Activated CD4-positive, alpha-beta T cell treated with anti-CD3 and anti-CD28 coated beads for 36 hours (primary cell): ENCODE data around the gene ZNF440. TPM values are rescaled to one million over a fixed set of nuclear protein-coding genes. Genes with fewer than 3 reads are reported as not detected.

ENCODE experiments used
- ATAC-seq: fragments of 200-7000 bp; cut with Tn5 transposase; one replicate; pipeline ENCODE4 v1.10.0; 2021; ENCODE audit warnings: mild to moderate bottlenecking, moderate library complexity
- CTCF ChIA-PET: fragments of 350-600 bp; sonication (Branson Sonifier 250); formaldehyde crosslinking; loops from one replicate; lab custom pipeline; 2021; ENCODE audit warnings: antibody characterized with exemption; lab: Charles Lee
- POLR2A ChIA-PET: fragments of 350-600 bp; sonication (Branson Sonifier 250); formaldehyde crosslinking; loops from one replicate; lab custom pipeline; 2021; ENCODE audit warnings: antibody characterized with exemption, inconsistent platforms; lab: Charles Lee
- DNase-seq: peaks from one replicate; pipeline ENCODE4 v3.0.0-alpha.2; 2020
- H3K27ac Mint-ChIP-seq: one replicate; pipeline ENCODE4 v1.8.0; 2021; ENCODE audit warnings: mixed read lengths
- H3K27me3 Mint-ChIP-seq: one replicate; pipeline ENCODE4 v1.8.0; 2021; ENCODE audit warnings: mixed read lengths
- H3K36me3 Mint-ChIP-seq: one replicate; pipeline ENCODE4 v1.8.0; 2021; ENCODE audit warnings: low read depth, mixed read lengths
- H3K4me1 Mint-ChIP-seq: one replicate; pipeline ENCODE4 v1.8.0; 2021; ENCODE audit warnings: mixed read lengths
- H3K4me3 Mint-ChIP-seq: one replicate; pipeline ENCODE4 v1.8.0; 2021; ENCODE audit warnings: mild to moderate bottlenecking, moderate library complexity, mixed read lengths
- H3K9me3 Mint-ChIP-seq: one replicate; pipeline ENCODE4 v1.8.0; 2021; ENCODE audit warnings: low read depth, mixed read lengths
- intact Hi-C, 2 experiments: fragments of 100-400 bp; cut with DNase I in 1 of 2; cut with micrococcal nuclease in 1 of 2; formaldehyde crosslinking; loops; one replicate each; pipeline versions ENCODE4 v1.14.2 to v1.15.1; 2022 to 2024; cut with DNase I, micrococcal nuclease
- total RNA-seq, 2 experiments: library from RNA; stranded (reverse); gene quantifications; one replicate each; pipeline ENCODE4 v1.2.3, GENCODE V29; 2021

Gene ZNF440
- total RNA-seq, 2 experiments from 2014 or later, result 7.0 to 7.7 TPM

DNA sequence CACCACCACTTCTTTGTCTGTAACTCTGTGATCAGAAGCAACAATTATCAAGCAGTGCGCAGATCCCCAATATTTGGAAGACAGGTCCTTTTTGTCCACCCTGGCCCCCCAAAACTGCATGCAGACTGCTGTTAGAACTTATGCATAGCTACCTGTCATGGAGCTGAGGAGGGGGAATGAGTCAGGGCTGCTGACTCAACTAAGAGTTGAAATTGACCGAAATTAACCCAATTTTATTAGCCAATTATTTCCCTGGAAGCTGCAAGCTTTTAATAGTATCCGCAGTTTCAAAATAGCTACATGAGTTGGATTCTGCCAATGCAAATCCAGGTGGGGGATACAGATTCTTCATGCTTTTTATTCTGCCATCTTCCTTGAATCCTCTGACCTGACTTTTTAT is 29.7 kb upstream of the ZNF440 start:
- Mint-ChIP-seq H3K4me3 (no peak overlapping the region), H3K4me1 (no peaks in the 10 kb centered on the region), H3K27ac (no peak overlapping the region), H3K9me3 (peaks cover 60% of the 10 kb centered on the region), H3K36me3 (peaks cover 50% of the 10 kb centered on the region), H3K27me3 (no peaks in the 10 kb centered on the region)
- CTCF ChIA-PET, result no interaction called here
- intact Hi-C loops, result loop anchor here in 1 of 2 experiments (5.0 to 10.0 kb wide), 2 partner anchors 43 to 160 kb away; no protein-coding TSS in a partner anchor
- DNase-seq (no peak), ATAC-seq (no peak)
- POLR2A ChIA-PET, result no interaction called here

DNA sequence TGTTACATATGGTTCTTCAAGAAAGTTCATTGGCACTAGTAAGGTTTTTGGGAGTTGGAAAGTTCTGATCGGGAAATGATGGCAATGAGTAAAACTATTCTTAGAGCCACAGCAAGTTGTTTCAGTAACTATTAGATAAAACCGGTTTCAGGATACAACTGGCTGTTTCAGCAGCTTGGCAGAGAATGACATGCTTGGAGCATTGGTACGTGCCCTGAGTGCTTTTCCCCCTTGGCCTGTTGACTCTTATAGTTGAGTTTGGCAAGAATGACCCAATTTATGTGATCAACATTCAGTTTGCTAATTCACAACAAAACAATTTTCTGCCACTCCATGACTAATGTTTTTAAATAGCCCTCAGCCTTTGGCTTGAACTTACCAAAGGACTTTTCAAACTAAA is 26.5 kb upstream of the ZNF440 start:
- Mint-ChIP-seq H3K9me3 (peaks cover 54% of the 10 kb centered on the region), H3K27ac (no peak overlapping the region), H3K36me3 (peaks cover 25% of the 10 kb centered on the region), H3K27me3 (no peaks in the 10 kb centered on the region), H3K4me1 (no peaks in the 10 kb centered on the region), H3K4me3 (no peak overlapping the region)
- POLR2A ChIA-PET, result no interaction called here
- CTCF ChIA-PET, result interaction anchor here (2.7 kb wide), 1 partner anchor 9 kb away, joined by 9 read pairs; the partner anchor contains the start of gene ZNF491
- intact Hi-C loops, result loop anchor here in 1 of 2 experiments (10.0 kb wide), 1 partner anchor 157 kb away; no protein-coding TSS in a partner anchor
- no peak for DNase-seq
- ATAC-seq, result no peak

DNA sequence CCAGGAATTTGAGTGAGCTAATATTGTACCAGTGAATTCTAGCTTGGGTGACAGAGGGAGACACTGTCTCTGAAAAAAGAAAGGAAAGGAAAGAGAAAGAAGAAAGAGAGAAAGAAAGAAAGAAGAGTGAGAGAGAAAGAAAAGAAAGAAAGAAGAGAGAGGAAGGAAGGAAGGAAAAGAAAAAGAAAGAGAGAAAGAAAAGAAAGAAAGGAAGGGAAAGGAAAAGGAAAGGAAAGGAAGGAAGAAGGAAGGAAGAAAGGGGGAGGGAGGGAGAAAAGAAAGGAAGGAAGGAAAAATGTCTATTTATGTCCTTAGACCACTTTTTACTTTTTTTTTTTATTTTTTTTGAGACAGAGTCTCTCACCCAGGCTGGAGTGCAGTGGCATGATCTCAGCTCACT is 21.1 kb upstream of the ZNF440 start:
- Mint-ChIP-seq H3K36me3 (peaks cover 2% of the 10 kb centered on the region), H3K27ac (no peak overlapping the region), H3K9me3 (peaks cover 21% of the 10 kb centered on the region), H3K4me1 (peaks cover 8% of the 10 kb centered on the region), H3K4me3 (no peak overlapping the region), H3K27me3 (no peaks in the 10 kb centered on the region)
- CTCF ChIA-PET, result interaction anchor here (1.2 kb wide), 1 partner anchor 49 kb away, joined by 4 read pairs; no protein-coding TSS in a partner anchor
- intact Hi-C loops, result no loop called here
- POLR2A ChIA-PET, result interaction anchor here (0.6 kb wide), 1 partner anchor 77 kb away, joined by 3 read pairs; no protein-coding TSS in a partner anchor
- no peak for ATAC-seq
- no peak for DNase-seq

DNA sequence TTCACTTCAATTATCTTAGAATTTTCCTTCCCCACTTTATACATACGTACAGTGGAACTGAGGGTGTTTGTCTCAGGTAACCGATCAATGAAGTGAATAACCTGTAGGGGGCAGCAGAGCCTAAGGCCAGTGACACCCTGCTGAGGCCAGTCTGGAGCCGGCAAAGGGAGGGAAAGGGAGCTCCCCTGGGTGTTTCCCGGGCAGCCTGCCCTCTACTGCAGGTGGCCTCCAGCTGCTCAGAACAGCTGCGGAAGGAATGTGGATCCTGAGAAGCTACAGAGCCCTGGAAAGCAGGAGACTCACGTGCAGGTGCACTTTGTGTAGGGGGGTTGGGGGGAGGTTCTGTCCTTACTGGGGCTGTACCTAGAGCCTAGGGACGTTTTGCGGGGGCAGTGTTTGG is 16.6 kb upstream of the ZNF440 start:
- DNase-seq (peak; percentile 91), ATAC-seq (peak; percentile 71)
- CTCF ChIA-PET, result interaction anchor here (0.6 to 3.3 kb wide), 42 partner anchors 11 to 656 kb away, joined by 3 to 34 read pairs (median 5); partner anchors contain the start of genes ZNF136, ZNF20, ZNF439 and ZNF440
- intact Hi-C loops, result loop anchor here (1.0 to 5.0 kb wide), 6 partner anchors 70 to 344 kb away; no protein-coding TSS in a partner anchor
- Mint-ChIP-seq H3K27ac (no peak overlapping the region), H3K4me3 (peak overlapping the region; percentile 73), H3K9me3 (no peaks in the 10 kb centered on the region), H3K36me3 (peaks cover 3% of the 10 kb centered on the region), H3K4me1 (peaks cover 12% of the 10 kb centered on the region), H3K27me3 (no peaks in the 10 kb centered on the region)
- POLR2A ChIA-PET, result interaction anchor here (0.6 to 1.3 kb wide), 3 partner anchors 17 to 511 kb away, joined by 3 read pairs; partner anchors contain the start of gene ZNF440

DNA sequence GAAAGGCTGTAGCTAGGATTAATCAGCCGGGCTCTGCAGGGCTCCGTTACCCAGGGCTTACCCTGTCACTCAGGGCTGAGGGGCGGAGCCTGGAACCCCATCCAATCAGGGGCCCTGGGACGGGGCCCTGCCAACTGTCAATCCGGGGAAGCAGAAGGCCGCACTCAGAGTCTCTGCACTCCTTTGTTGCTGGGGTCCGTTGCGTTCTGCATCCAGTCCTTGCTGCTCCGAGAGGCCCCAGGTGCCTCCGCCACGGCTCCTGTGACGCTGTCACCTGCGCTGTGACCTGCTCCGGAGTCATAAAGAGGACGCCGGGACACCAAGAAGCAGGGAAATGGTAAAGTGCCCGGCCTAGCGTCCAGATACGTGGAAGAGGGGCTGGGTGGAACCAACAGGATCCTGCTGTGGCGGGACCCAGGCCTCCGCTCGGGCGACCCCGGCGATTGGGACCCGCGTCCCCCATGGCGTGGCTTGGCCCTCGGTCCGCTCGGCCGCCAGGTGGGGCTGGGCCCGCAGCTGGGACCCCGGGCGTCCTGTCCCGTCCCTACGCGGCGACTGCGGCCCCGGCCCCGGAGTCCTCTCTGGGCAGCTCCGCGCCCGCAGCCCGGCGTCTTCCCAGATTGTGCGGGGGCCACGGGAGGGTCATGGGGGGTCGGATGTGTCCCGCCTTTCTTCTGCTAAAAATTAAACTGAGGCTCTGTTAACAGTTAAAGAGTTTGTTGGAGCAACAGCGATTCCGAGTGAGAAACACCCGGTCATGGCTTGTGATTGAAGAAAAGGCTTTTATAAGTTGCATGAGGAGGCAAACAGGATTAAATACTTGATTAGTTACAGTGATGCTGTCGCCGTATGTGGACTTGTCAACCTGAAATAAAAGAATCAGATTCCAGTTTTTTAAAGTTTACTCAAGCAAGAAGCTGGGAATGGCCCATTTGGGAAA is 15.4 kb upstream of the ZNF440 start, which contains the start of gene ZNF491:
Gene ZNF491, plus strand, starts transcription at position 133 of the 940 bp plus-strand sequence. CDS start 7,431 bp downstream, outside the sequence.
- Mint-ChIP-seq H3K36me3 (peaks cover 5% of the 10 kb centered on the region), H3K27me3 (no peaks in the 10 kb centered on the region), H3K4me1 (peaks cover 12% of the 10 kb centered on the region), H3K9me3 (peaks cover 3% of the 10 kb centered on the region), H3K27ac (peak within 1 kb of the TSS; percentile 13), H3K4me3 (peak within 1 kb of the TSS; percentile 73)
- ChIA-PET CTCF (interaction anchor here (0.6 to 3.3 kb wide), 40 partner anchors 9 to 900 kb away, joined by 3 to 34 read pairs (median 5); partner anchors contain the start of genes ZNF20, ZNF439, ZNF440 and ZNF441), POLR2A (interaction anchor here (0.6 to 1.3 kb wide), 3 partner anchors 15 to 190 kb away, joined by 3 to 6 read pairs (median 3); partner anchors contain the start of gene ZNF440)
- DNase-seq (peak; percentile 95), ATAC-seq (peak; percentile 99)
- intact Hi-C loops, result loop anchor here (1.0 to 5.0 kb wide), 11 partner anchors 14 to 363 kb away; partner anchors contain the start of genes ODAD3 (in 1 of the 2), PRKCSH (in 1 of the 2), ZNF439 (in 1 of the 2) and ZNF440 (in 1 of the 2)

DNA sequence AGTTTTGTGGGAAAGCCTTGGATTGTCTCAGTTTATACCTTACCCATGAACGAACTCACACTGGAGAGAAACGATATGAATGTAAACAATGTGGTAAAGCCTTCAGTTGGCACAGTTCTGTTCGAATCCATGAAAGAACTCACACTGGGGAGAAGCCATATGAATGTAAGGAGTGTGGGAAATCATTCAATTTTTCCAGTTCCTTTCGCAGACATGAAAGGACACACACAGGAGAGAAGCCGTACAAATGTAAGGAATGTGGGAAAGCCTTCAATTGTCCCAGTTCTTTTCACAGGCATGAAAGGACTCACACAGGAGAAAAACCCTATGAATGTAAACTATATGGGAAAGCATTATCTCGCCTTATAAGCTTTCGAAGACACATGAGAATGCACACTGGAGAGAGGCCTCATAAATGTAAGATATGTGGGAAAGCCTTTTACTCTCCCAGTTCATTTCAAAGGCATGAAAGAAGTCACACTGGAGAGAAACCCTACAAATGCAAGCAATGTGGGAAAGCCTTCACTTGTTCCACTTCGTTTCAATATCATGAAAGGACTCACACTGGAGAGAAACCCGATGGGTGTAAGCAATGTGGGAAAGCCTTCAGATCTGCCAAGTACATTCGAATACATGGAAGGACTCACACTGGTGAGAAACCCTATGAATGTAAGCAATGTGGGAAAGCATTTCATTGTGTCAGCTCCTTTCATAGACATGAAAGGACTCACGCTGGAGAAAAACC is 7.5 kb upstream of the ZNF440 start:
- POLR2A ChIA-PET, result no interaction called here
- DNase-seq, result no peak
- no peak overlapping the region for H3K4me3 Mint-ChIP-seq
- no peaks in the 10 kb centered on the region for H3K4me1 Mint-ChIP-seq
- peaks cover 33% of the 10 kb centered on the region for H3K36me3 Mint-ChIP-seq
- peaks cover 34% of the 10 kb centered on the region for H3K9me3 Mint-ChIP-seq
- intact Hi-C loops, result no loop called here
- no peaks in the 10 kb centered on the region for H3K27me3 Mint-ChIP-seq
- CTCF ChIA-PET, result no interaction called here
- H3K27ac Mint-ChIP-seq, result no peak overlapping the region
- ATAC-seq, result no peak

DNA sequence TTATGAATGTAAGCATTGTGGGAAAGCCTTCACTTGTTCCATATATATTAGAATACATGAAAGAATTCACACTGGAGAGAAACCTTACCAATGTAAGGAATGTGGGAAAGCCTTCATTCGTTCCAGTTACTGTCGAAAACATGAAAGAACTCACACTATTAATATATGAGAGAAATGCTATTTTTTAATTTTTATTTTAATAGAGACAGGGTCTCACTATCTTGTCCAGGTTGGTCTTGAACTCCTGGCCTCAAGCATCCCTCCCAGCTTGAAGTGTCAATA is 7.0 kb upstream of the ZNF440 start:
- DNase-seq, result no peak
- ChIA-PET POLR2A (no interaction called here), CTCF (no interaction called here)
- no peaks in the 10 kb centered on the region for H3K4me1 Mint-ChIP-seq
- H3K27ac Mint-ChIP-seq, result no peak overlapping the region
- peaks cover 33% of the 10 kb centered on the region for H3K36me3 Mint-ChIP-seq
- H3K9me3 Mint-ChIP-seq, result peaks cover 34% of the 10 kb centered on the region
- intact Hi-C loops, result no loop called here
- H3K27me3 Mint-ChIP-seq, result no peaks in the 10 kb centered on the region
- ATAC-seq, result no peak
- no peak overlapping the region for H3K4me3 Mint-ChIP-seq

DNA sequence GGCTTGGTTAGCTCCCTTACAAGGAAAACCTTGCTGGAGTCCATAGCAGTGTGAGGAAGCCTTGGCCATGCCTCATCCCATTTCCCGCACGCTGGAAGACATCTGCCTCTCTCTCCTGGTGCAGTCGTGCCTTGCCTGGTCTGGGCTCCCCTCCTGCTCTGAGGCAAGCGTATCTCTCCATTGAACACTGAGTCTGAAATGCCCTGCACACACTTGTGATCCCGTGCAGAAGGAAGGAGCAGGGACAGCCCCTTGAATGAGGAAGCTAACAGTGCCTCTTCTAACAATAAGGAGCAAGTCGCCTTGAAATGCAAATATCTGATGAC is 407 bp upstream of the ZNF440 start:
- ChIA-PET CTCF (interaction anchor here (0.6 to 0.7 kb wide), 2 partner anchors 15 to 16 kb away, joined by 3 to 8 read pairs; partner anchors contain the start of gene ZNF491), POLR2A (interaction anchor here (0.8 kb wide), 1 partner anchor 16 kb away, joined by 3 read pairs; the partner anchor contains the start of gene ZNF491)
- Mint-ChIP-seq H3K9me3 (peaks cover 7% of the 10 kb centered on the region), H3K27me3 (no peaks in the 10 kb centered on the region), H3K36me3 (peaks cover 19% of the 10 kb centered on the region), H3K4me3 (peak overlapping the region; percentile 89), H3K4me1 (peaks cover 20% of the 10 kb centered on the region), H3K27ac (peak overlapping the region; percentile 73)
- DNase-seq, result no peak
- intact Hi-C loops, result loop anchor here (1.0 to 5.0 kb wide), 13 partner anchors 15 to 855 kb away; partner anchors contain the start of genes ZNF439 (in 2 of the 2), ZNF491 (in 2 of the 2), ZNF653 (in 1 of the 2) and ZNF823 (in 1 of the 2)
- peak; percentile 59 for ATAC-seq

DNA sequence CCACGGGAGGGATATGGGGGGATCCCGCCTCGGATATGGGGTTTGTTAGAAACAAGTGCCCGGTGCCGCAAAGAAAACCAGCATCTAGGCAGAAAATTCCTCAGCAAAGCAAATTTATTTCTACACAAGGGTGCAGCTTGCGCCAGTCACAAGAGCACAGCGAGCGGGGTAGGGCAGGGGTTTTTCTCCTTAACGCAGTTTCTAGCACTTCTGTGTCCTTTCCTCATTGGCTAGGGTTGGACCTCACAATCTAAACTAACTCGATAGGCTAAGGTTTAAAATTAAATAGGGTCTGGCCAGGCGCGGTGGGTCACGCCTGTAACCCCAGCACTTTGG is 595 bp downstream of the ZNF440 start:
- intact Hi-C loops, result loop anchor here (1.0 to 5.0 kb wide), 12 partner anchors 16 to 854 kb away; partner anchors contain the start of genes ZNF439 (in 2 of the 2), ZNF491 (in 1 of the 2), ZNF653 (in 1 of the 2) and ZNF823 (in 1 of the 2)
- POLR2A ChIA-PET, result interaction anchor here (0.8 kb wide), 1 partner anchor 17 kb away, joined by 3 read pairs; the partner anchor contains the start of gene ZNF491

DNA sequence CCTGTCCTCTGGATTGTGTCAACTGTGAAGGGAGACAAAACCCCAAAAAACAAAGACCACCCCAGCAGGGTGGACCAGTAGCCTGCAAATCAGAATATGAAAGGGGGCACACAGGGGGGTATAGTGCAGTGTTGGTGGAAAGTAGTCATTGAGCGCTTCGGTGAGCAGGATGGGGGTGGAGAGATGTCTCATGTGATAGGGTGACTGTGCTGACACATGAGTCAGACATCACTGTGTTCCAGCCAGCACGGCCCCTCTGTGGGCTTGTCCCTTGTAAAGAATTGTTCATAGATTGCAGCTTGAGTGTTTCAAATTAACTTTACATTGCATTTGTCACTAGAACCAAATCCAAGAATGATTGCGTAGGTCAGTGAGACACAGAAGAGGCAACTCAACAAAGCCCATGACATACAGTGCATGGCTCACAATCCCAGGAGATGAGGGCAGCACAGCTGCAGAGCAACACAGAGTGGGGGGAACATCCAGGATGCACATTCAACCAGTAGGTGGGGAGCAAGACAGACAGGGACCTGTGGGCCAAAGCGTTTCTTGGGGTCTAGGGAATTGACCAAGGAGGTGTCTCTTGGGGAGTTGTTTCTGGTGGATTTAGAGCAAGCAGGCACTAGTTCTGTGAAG is 7.5 kb downstream of the ZNF440 start:
- Mint-ChIP-seq H3K4me1 (peaks cover 7% of the 10 kb centered on the region), H3K27ac (peak overlapping the region; percentile 26), H3K27me3 (no peaks in the 10 kb centered on the region), H3K9me3 (peaks cover 21% of the 10 kb centered on the region), H3K36me3 (peaks cover 57% of the 10 kb centered on the region), H3K4me3 (no peak overlapping the region)
- intact Hi-C loops, result no loop called here
- peak; percentile 73 for ATAC-seq
- POLR2A ChIA-PET, result no interaction called here
- peak; percentile 27 for DNase-seq
- CTCF ChIA-PET, result interaction anchor here (0.6 kb wide), 1 partner anchor 82 kb away, joined by 3 read pairs; no protein-coding TSS in a partner anchor

More for the DNA sequence above, 595 bp downstream of the ZNF440 start:
- peak overlapping the region; percentile 69 for H3K27ac Mint-ChIP-seq
- peak overlapping the region; percentile 89 for H3K4me3 Mint-ChIP-seq
- CTCF ChIA-PET, result interaction anchor here (0.7 to 2.0 kb wide), 3 partner anchors 17 to 959 kb away, joined by 4 to 6 read pairs (median 4); partner anchors contain the start of gene ZNF491
- H3K9me3 Mint-ChIP-seq, result peaks cover 4% of the 10 kb centered on the region
- no peaks in the 10 kb centered on the region for H3K27me3 Mint-ChIP-seq
- H3K4me1 Mint-ChIP-seq, result peaks cover 20% of the 10 kb centered on the region
- no peak for ATAC-seq
- H3K36me3 Mint-ChIP-seq, result peaks cover 20% of the 10 kb centered on the region
- no peak for DNase-seq
